HFF-Myc (cell line): ENCODE results near the gene CBLC.

ENCODE experiments used
- DNase-seq: peaks from one replicate; pipeline ENCODE4 v3.0.0-alpha.2; 2011; ENCODE audit warnings: low read depth; ENCODE audit errors: extremely low read depth
- H3K4me3 ChIP-seq: replicated peaks from 2 replicates; pipeline ENCODE4 v1.5.1; 2011; ENCODE audit warnings: low read depth, mild to moderate bottlenecking, control low read depth, low read length
- CTCF ChIP-seq: IDR thresholded peaks from 2 replicates; pipeline ENCODE4 v1.5.1; 2012; ENCODE audit warnings: mild to moderate bottlenecking, low read depth, low read length, control low read depth; ENCODE audit errors: missing control alignments

The CBLC gene

GRCh38 chr19:44847144-44848035, 69.7 kb downstream of the CBLC start:
- TF ChIP-seq CTCF = no peak

GRCh38 chr19:44848036-44848811, 70.5 kb downstream of the CBLC start:
- peak overlapping the region; percentile 95 for H3K4me3 ChIP-seq
- no peak for TF ChIP-seq CTCF
- no peak for DNase-seq

More at GRCh38 chr19:44847144-44848035, 69.7 kb downstream of the CBLC start:
- peak overlapping the region; percentile 95 for H3K4me3 ChIP-seq
- DNase-seq = no peak

GRCh38 chr19:44848812-44849447, 71.2 kb downstream of the CBLC start:
- no peak for TF ChIP-seq CTCF
- H3K4me3 ChIP-seq = peak overlapping the region; percentile 95
- no peak for DNase-seq
